Measurements from ENCODE around the gene FRAS1.
"Not testable (repeated sequence)": the region's sequence is repeated elsewhere in the genome, so short reads cannot be mapped to it uniquely, and the experiment has no call there.

The FRAS1 gene

GRCh38 chr4:78493731-78494130, 436.6 kb downstream of the FRAS1 start:
- no peak for DNase-seq

GRCh38 chr4:78496021-78496643, 439.0 kb downstream of the FRAS1 start:
- DNase-seq: no peak

- DNase-seq: not testable (repeated sequence)
These were observed 449.1 kb downstream of the FRAS1 start for GRCh38 chr4:78506260-78506659.

GRCh38 chr4:78509043-78509442, 451.9 kb downstream of the FRAS1 start:
- no peak for DNase-seq

- no peak for DNase-seq
These were observed 453.0 kb downstream of the FRAS1 start for GRCh38 chr4:78510108-78510507.

GRCh38 chr4:78510681-78511080, 453.6 kb downstream of the FRAS1 start:
- DNase-seq: no peak

GRCh38 chr4:78512357-78512920, 455.3 kb downstream of the FRAS1 start:
- no peak for DNase-seq

- DNase-seq: no peak
These were observed 456.4 kb downstream of the FRAS1 start for GRCh38 chr4:78513411-78513975.

- no peak for DNase-seq
These were observed 460.0 kb downstream of the FRAS1 start for GRCh38 chr4:78517050-78517652.

- no peak for DNase-seq
These were observed 461.4 kb downstream of the FRAS1 start for GRCh38 chr4:78518561-78518960.

- no peak for DNase-seq
These were observed 462.8 kb downstream of the FRAS1 start for GRCh38 chr4:78519962-78520361.

GRCh38 chr4:78520808-78521226, 463.7 kb downstream of the FRAS1 start:
- DNase-seq: no peak

- DNase-seq: no peak
These were observed 466.9 kb downstream of the FRAS1 start for GRCh38 chr4:78524009-78524408.

GRCh38 chr4:78525559-78525958, 468.4 kb downstream of the FRAS1 start:
- DNase-seq: no peak

- no peak for DNase-seq
These were observed 470.0 kb downstream of the FRAS1 start for GRCh38 chr4:78527103-78527502.

GRCh38 chr4:78527555-78527954, 470.4 kb downstream of the FRAS1 start:
- no peak for DNase-seq

- no peak for DNase-seq
These were observed 471.2 kb downstream of the FRAS1 start for GRCh38 chr4:78528327-78528726.

GRCh38 chr4:78529569-78530209, 472.6 kb downstream of the FRAS1 start:
- no peak for DNase-seq

GRCh38 chr4:78532046-78532445, 474.9 kb downstream of the FRAS1 start:
- DNase-seq: no peak

GRCh38 chr4:78533854-78534253, 476.7 kb downstream of the FRAS1 start:
- no peak for DNase-seq

GRCh38 chr4:78534286-78534955, 477.3 kb downstream of the FRAS1 start:
- DNase-seq: peak in 1 of 56 donors; percentile 40

GRCh38 chr4:78542373-78542772, 485.2 kb downstream of the FRAS1 start:
- no peak for DNase-seq
